ENCODE measurements around the gene MAPK8. TPM values are rescaled to one million over a fixed set of nuclear protein-coding genes. Genes with fewer than 3 reads are reported as not detected.

MAPK8 gene
- polyA plus RNA-seq, 1 of the 3 experiments (the other 2 are of a cell fraction) = 26.4 TPM

DNA sequence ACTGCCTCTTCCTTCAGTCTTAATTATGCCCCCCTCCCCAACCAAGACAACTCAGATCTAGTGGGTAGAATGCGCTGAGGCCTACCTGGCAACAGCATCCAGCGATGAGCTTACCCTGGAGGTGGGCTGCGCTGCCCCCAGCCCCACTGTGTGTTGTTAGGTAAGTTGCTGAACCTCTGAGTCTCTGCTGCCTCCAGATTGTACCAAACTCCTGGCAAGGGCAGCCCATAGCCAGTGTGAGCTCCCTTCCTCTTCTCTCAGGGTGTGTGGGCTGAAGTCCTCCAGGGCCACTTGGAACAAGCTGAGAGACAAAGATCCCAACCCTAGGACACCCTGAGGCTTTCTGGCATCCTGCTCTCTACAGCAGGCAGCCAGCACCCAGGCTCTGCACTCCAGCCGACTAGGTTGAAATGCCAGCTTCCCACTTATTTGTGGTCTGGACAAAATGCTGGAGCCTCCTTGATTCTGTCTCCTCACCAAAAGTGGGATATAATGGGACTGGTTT, 163.1 kb downstream of the MAPK8 start:
- CTCF ChIA-PET = interaction anchor here (0.7 to 1.9 kb wide), 9 partner anchors 24 to 938 kb away, joined by 3 to 10 read pairs (median 3); no protein-coding TSS in a partner anchor
- H3K36me3 ChIP-seq (replicated peaks in 1 of 2; ENCODE audit: control insufficient read depth in 1 of 2, insufficient read depth in 2 of 2, low read length in 1 of 2) = peaks cover 0 to 5% of the 10 kb centered on the region in 2 experiments
- no peaks in the 10 kb centered on the region for H3K9me2 ChIP-seq
- H3K79me2 ChIP-seq (ENCODE audit: insufficient read depth) = peaks cover 41% of the 10 kb centered on the region
- POLR2A ChIA-PET = interaction anchor here (1.0 kb wide), 1 partner anchor 10 kb away, joined by 3 read pairs; no protein-coding TSS in a partner anchor
- H3K4me1 ChIP-seq (ENCODE audit: control insufficient read depth in 1 of 2, insufficient read depth in 2 of 2, low read depth in 1 of 2, low read length in 1 of 2) = peaks cover 0 to 47% of the 10 kb centered on the region in 2 experiments; a peak in 1 of 4 replicates
- no peaks in the 10 kb centered on the region for H3K27me3 ChIP-seq (ENCODE audit: insufficient read depth)
- peak; percentile 58 for DNase-seq
- WGBS (ENCODE audit: low lambda C conversion rate) = 92% methylated on average over 1 of the region's 4 CpGs
- peak overlapping the region in 1 of 2 experiments; percentile 79; a peak in 2 of 4 replicates for H3K27ac ChIP-seq (ENCODE audit: low read depth in 2 of 2, low read length in 1 of 2)
- H3K9ac ChIP-seq = no peak overlapping the region
- H3K9me3 ChIP-seq = no peaks in the 10 kb centered on the region
- TF ChIP-seq FOSL2 (IDR thresholded peaks at IDR 0.05; ENCODE audit: borderline replicate concordance, low read depth) (no peak), TAF1 (IDR thresholded peaks at IDR 0.05; ENCODE audit: borderline replicate concordance, low read depth, low read length) (no peak), EP300 (IDR thresholded peaks at IDR 0.05; ENCODE audit: borderline replicate concordance in 1 of 2, low read depth in 1 of 2, low read length in 1 of 2) (no peak), NRF1 (IDR thresholded peaks at IDR 0.05; ENCODE audit: low read depth, low read length) (no peak), CHD2 (IDR thresholded peaks at IDR 0.05; ENCODE audit: low read length, partially characterized antibody) (no peak), GATA2 (CRISPR knock-in tag; IDR thresholded peaks at IDR 0.05) (no peak), TEAD4 (IDR thresholded peaks at IDR 0.05; ENCODE audit: borderline replicate concordance, insufficient read depth) (no peak), ELF1 (IDR thresholded peaks at IDR 0.05) (no peak), PBX3 (IDR thresholded peaks at IDR 0.05) (no peak), MAX (IDR thresholded peaks at IDR 0.05; ENCODE audit: low read depth) (no peak), SIN3A (IDR thresholded peaks at IDR 0.05; ENCODE audit: borderline replicate concordance, low read depth, low read length) (no peak), RCOR1 (IDR thresholded peaks at IDR 0.05; ENCODE audit: low read length) (no peak)
- TF ChIP-seq, protein P1, sequence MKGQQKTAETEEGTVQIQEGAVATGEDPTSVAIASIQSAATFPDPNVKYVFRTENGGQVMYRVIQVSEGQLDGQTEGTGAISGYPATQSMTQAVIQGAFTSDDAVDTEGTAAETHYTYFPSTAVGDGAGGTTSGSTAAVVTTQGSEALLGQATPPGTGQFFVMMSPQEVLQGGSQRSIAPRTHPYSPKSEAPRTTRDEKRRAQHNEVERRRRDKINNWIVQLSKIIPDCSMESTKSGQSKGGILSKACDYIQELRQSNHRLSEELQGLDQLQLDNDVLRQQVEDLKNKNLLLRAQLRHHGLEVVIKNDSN (IDR thresholded peaks at IDR 0.05; ENCODE audit: borderline replicate concordance, low read depth) = no peak
- TF ChIP-seq, protein P2, sequence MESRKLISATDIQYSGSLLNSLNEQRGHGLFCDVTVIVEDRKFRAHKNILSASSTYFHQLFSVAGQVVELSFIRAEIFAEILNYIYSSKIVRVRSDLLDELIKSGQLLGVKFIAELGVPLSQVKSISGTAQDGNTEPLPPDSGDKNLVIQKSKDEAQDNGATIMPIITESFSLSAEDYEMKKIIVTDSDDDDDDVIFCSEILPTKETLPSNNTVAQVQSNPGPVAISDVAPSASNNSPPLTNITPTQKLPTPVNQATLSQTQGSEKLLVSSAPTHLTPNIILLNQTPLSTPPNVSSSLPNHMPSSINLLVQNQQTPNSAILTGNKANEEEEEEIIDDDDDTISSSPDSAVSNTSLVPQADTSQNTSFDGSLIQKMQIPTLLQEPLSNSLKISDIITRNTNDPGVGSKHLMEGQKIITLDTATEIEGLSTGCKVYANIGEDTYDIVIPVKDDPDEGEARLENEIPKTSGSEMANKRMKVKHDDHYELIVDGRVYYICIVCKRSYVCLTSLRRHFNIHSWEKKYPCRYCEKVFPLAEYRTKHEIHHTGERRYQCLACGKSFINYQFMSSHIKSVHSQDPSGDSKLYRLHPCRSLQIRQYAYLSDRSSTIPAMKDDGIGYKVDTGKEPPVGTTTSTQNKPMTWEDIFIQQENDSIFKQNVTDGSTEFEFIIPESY (IDR thresholded peaks at IDR 0.05; ENCODE audit: borderline replicate concordance, low read depth) = no peak
- H2AFZ ChIP-seq (ENCODE audit: low read depth) = no peak overlapping the region
- H3K4me3 ChIP-seq (ENCODE audit: low read depth in 2 of 2, low read length in 1 of 2) = no peak overlapping the region
- no peak overlapping the region for H3K4me2 ChIP-seq
- H3F3A ChIP-seq (replicated peaks; ENCODE audit: insufficient read depth) = peaks cover 3% of the 10 kb centered on the region
- H4K20me1 ChIP-seq (ENCODE audit: insufficient read depth) = peaks cover 37% of the 10 kb centered on the region
